OCI-LY3 (cell line): ENCODE measurements around the gene MT1H.

ENCODE experiments used
- CTCF ChIP-seq: fragments of 200-600, 300-600 bp; sonication (generic); IDR thresholded peaks from 2 replicates; pipeline ENCODE4 v1.5.1; 2014; ENCODE audit warnings: antibody characterized with exemption, low read length, low read depth
- EZH2phosphoT487 ChIP-seq: fragments of 200-600 bp; shearing (Covaris generic); IDR thresholded peaks from 2 replicates; pipeline ENCODE4 v1.6.1; 2018; ENCODE audit warnings: antibody characterized with exemption, mixed run types, low read depth

- peak; percentile 46 for TF ChIP-seq CTCF
- no peak for TF ChIP-seq EZH2phosphoT487
These were observed 4.3 kb downstream of the MT1H start for GRCh38 chr16:56673921-56674320.
